Neural progenitor cell (in vitro differentiated cells): ENCODE results near the gene USP9X. TPM values are rescaled to one million over a fixed set of nuclear protein-coding genes. Genes with fewer than 3 reads are reported as not detected.
"Not testable (repeated sequence)": the region's sequence is repeated elsewhere in the genome, so short reads cannot be mapped to it uniquely, and the experiment has no call there.

Experiments used
- DNase-seq: peaks from one replicate; pipeline ENCODE4 v3.0.0-alpha.2; 2016; ENCODE audit warnings: low spot score
- H2AFZ ChIP-seq: fragments of 200-600 bp; sonication (generic); replicated peaks from 2 replicates; pipeline ENCODE4 v1.6.1; 2016; ENCODE audit warnings: antibody characterized with exemption
- H3F3A ChIP-seq: fragments of 200-600 bp; sonication (generic); 2 replicates; pipeline ENCODE4 v1.6.1; 2016; ENCODE audit warnings: antibody characterized with exemption, low read depth
- H3K27ac ChIP-seq: fragments of 200-600 bp; sonication (generic); 2 replicates; pipeline ENCODE4 v1.5.1; 2016; ENCODE audit warnings: mild to moderate bottlenecking
- H3K27me3 ChIP-seq: fragments of 200-600 bp; sonication (generic); 2 replicates; pipeline ENCODE4 v1.6.1; 2016; ENCODE audit warnings: mild to moderate bottlenecking, moderate library complexity
- H3K36me3 ChIP-seq: fragments of 200-600 bp; sonication (generic); 2 replicates; pipeline ENCODE4 v1.5.1; 2016
- H3K4me1 ChIP-seq: fragments of 200-600 bp; sonication (generic); 2 replicates; pipeline ENCODE4 v1.6.1; 2016; ENCODE audit warnings: mixed run types
- H3K4me2 ChIP-seq: fragments of 200-600 bp; sonication (generic); 2 replicates; pipeline ENCODE4 v1.6.1; 2016
- H3K4me3 ChIP-seq: fragments of 200-600 bp; sonication (generic); 2 replicates; pipeline ENCODE4 v1.5.1; 2016
- H3K79me2 ChIP-seq: fragments of 200-600 bp; sonication (generic); 2 replicates; pipeline ENCODE4 v1.6.1; 2016; ENCODE audit warnings: low read depth
- H3K9ac ChIP-seq: fragments of 200-600 bp; sonication (generic); 2 replicates; pipeline ENCODE4 v1.6.1; 2016
- H3K9me3 ChIP-seq: fragments of 200-600 bp; sonication (generic); 2 replicates; pipeline ENCODE4 v1.5.1; 2016; ENCODE audit warnings: low read depth
- H4K20me1 ChIP-seq: fragments of 200-600 bp; sonication (generic); 2 replicates; pipeline ENCODE4 v1.6.1; 2016; ENCODE audit warnings: low read depth
- H3K27ac Mint-ChIP-seq: 3 replicates; pipeline ENCODE4 v1.8.0; 2021; ENCODE audit warnings: mixed read lengths
- H3K27me3 Mint-ChIP-seq: 2 replicates; pipeline ENCODE4 v1.8.0; 2022; ENCODE audit warnings: low read depth, mild to moderate bottlenecking, inconsistent platforms, moderate library complexity, mixed read lengths; ENCODE audit not compliant: insufficient read depth
- H3K36me3 Mint-ChIP-seq: 3 replicates; pipeline ENCODE4 v1.8.0; 2021; ENCODE audit warnings: mixed read lengths
- H3K4me1 Mint-ChIP-seq: 3 replicates; pipeline ENCODE4 v1.8.0; 2021; ENCODE audit warnings: mixed read lengths
- H3K4me3 Mint-ChIP-seq: 3 replicates; pipeline ENCODE4 v1.8.0; 2021; ENCODE audit warnings: mild to moderate bottlenecking, moderate library complexity, mixed read lengths
- H3K9me3 Mint-ChIP-seq: 3 replicates; pipeline ENCODE4 v1.8.0; 2020; ENCODE audit warnings: mixed read lengths
- EZH2 ChIP-seq: fragments of 200-600 bp; sonication (generic); IDR thresholded peaks from 2 replicates; pipeline ENCODE4 v1.6.1; 2017; ENCODE audit warnings: antibody characterized with exemption, mild to moderate bottlenecking, moderate library complexity
- EZH2phosphoT487 ChIP-seq: fragments of 200-600 bp; sonication (generic); IDR thresholded peaks from 2 replicates; pipeline ENCODE4 v1.6.1; 2017; ENCODE audit warnings: antibody characterized with exemption
- total RNA-seq: library from RNA; depleted of rRNA; stranded (reverse); fragments of >200 nt; gene quantifications from 2 replicates; pipeline ENCODE4 v1.2.3, GENCODE V29; 2015; ENCODE audit warnings: low replicate concordance
- TF ChIP-seq, protein P1 (sequence below): fragments of 200-600 bp; sonication (generic); IDR thresholded peaks from 2 replicates; pipeline ENCODE4 v1.5.1; 2017; ENCODE audit warnings: antibody characterized with exemption, mild to moderate bottlenecking

Gene USP9X
- total RNA-seq, 1 donor from 2014 or later = 115 TPM

DNA sequence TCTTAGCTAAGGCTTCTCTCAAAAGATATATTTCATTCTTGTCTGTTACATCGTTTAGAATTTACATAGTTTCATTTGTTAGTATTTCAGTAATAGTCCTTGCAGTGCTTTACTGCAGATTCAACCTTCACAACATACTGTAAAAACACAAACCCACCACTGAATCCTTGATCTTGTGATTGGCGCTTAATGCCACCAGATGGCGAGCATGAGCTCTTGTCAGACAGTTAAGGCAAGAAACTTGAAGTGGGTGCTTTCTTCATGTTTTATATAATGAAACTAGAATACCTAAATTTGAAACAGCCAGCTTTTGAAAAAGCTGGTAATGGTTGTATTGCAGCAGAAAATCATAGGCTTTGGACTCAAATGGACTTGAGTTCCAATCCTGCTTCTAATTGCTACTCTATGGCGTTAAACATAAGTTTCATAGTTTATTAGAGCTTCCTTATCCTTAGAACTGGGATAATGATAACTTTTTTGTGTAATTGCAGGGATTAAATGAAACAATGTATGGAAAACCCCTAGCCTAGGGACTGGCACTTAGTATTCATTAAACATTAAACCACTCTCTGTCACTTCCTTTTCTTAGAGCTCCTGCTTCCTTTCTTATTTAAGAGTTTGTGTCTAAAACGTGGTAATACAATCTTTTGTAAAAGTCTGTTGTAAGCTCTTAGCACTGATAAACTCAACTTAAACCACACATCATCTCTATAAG, 95.1 kb downstream of the USP9X start:
- H3K9me3 ChIP-seq = no peaks in the 10 kb centered on the region
- Mint-ChIP-seq H3K9me3 (no peaks in the 10 kb centered on the region), H3K27ac (no peak overlapping the region), H3K27me3 (no peaks in the 10 kb centered on the region), H3K36me3 (peaks cover 8% of the 10 kb centered on the region), H3K4me1 (no peaks in the 10 kb centered on the region), H3K4me3 (no peak overlapping the region)
- no peak overlapping the region for H2AFZ ChIP-seq
- no peaks in the 10 kb centered on the region for H3K36me3 ChIP-seq
- peaks cover 16% of the 10 kb centered on the region for H4K20me1 ChIP-seq
- no peak overlapping the region for H3K9ac ChIP-seq
- no peak overlapping the region for H3K4me3 ChIP-seq
- peaks cover 20% of the 10 kb centered on the region for H3F3A ChIP-seq
- no peaks in the 10 kb centered on the region for H3K4me1 ChIP-seq
- H3K4me2 ChIP-seq = no peak overlapping the region
- no peak overlapping the region for H3K27ac ChIP-seq
- H3K79me2 ChIP-seq = peaks cover 19% of the 10 kb centered on the region
- no peaks in the 10 kb centered on the region for H3K27me3 ChIP-seq
- no peak for TF ChIP-seq EZH2
- TF ChIP-seq, protein P1, sequence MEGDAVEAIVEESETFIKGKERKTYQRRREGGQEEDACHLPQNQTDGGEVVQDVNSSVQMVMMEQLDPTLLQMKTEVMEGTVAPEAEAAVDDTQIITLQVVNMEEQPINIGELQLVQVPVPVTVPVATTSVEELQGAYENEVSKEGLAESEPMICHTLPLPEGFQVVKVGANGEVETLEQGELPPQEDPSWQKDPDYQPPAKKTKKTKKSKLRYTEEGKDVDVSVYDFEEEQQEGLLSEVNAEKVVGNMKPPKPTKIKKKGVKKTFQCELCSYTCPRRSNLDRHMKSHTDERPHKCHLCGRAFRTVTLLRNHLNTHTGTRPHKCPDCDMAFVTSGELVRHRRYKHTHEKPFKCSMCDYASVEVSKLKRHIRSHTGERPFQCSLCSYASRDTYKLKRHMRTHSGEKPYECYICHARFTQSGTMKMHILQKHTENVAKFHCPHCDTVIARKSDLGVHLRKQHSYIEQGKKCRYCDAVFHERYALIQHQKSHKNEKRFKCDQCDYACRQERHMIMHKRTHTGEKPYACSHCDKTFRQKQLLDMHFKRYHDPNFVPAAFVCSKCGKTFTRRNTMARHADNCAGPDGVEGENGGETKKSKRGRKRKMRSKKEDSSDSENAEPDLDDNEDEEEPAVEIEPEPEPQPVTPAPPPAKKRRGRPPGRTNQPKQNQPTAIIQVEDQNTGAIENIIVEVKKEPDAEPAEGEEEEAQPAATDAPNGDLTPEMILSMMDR = peak; percentile 81
- DNase-seq = peak; percentile 68

DNA sequence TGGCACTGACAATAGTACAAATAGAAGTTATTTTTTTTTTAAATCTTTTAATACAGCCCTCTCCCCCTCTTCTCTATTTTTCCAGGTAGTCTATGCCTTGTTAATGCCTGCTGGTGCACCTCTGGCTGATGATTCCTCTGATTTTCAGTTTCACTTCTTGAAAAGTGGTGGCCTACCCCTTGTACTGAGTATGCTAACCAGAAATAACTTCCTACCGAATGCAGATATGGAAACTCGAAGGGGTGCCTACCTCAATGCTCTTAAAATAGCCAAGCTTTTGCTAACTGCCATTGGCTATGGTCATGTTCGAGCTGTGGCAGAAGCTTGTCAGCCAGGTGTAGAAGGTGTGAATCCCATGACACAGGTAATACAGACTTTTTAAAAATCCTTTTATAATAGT, 99.1 kb downstream of the USP9X start:
- Histone ChIP-seq H3K9me3 (no peaks in the 10 kb centered on the region), H3K4me3 (no peak overlapping the region), H3K27ac (no peak overlapping the region), H3K79me2 (peaks cover 5% of the 10 kb centered on the region), H3K36me3 (no peaks in the 10 kb centered on the region), H4K20me1 (peaks cover 14% of the 10 kb centered on the region), H3K4me2 (no peak overlapping the region), H2AFZ (no peak overlapping the region), H3K27me3 (no peaks in the 10 kb centered on the region), H3F3A (peaks cover 16% of the 10 kb centered on the region), H3K4me1 (no peaks in the 10 kb centered on the region), H3K9ac (no peak overlapping the region)
- Mint-ChIP-seq H3K4me1 (no peaks in the 10 kb centered on the region), H3K27ac (no peak overlapping the region), H3K4me3 (no peak overlapping the region), H3K36me3 (peaks cover 7% of the 10 kb centered on the region), H3K27me3 (no peaks in the 10 kb centered on the region), H3K9me3 (no peaks in the 10 kb centered on the region)
- no peak for DNase-seq
- TF ChIP-seq, protein P1 = no peak
- TF ChIP-seq EZH2 (no peak), EZH2phosphoT487 (no peak)

DNA sequence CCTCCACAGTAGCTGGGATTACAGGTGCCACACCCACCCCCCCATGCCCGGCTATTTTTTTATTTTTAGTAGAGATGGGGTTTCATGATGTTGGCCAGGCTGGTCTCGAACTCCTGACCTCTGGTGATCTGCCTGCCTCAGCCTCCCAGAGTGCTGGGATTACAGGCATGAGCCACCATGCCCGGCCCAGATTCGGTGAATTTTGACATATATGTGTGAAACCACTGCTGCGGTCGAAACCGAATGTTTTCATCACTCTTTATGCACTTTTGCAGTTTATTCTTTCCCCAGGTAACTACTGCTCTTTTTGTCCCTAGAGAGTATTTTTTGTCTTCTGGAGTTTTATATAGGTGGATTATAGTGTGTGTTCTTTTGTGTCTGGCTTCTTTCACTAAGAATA, 101.7 kb downstream of the USP9X start:
- H4K20me1 ChIP-seq, H3K9me3 ChIP-seq, H3K79me2 ChIP-seq, H3K27ac ChIP-seq, H2AFZ ChIP-seq, H3K9ac ChIP-seq, H3K27ac Mint-ChIP-seq, H3K4me3 Mint-ChIP-seq, H3K9me3 Mint-ChIP-seq, H3K36me3 ChIP-seq, H3K27me3 Mint-ChIP-seq, DNase-seq, H3K4me1 Mint-ChIP-seq, H3K27me3 ChIP-seq, H3K4me2 ChIP-seq, H3F3A ChIP-seq, H3K4me3 ChIP-seq, H3K4me1 ChIP-seq: not testable (repeated sequence)
- peaks cover 12% of the 10 kb centered on the region for H3K36me3 Mint-ChIP-seq

DNA sequence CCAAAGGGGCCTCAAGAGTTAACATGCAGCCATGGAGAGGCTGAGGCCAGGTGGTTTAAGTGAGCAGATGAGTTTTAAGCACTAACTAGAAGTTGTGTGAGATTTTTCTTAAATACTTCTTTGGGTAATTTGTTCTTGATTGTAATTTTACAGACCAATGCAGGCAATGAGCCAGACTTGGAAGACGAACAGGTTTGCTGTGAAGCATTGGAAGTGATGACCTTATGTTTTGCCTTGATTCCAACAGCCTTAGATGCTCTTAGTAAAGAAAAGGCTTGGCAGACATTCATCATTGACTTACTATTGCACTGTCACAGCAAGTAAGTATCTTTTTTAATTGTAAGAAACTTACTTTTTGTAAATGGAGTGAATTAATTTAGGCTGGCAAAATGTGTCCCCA, 103.9 kb downstream of the USP9X start:
- no peaks in the 10 kb centered on the region for H3K27me3 Mint-ChIP-seq
- Histone ChIP-seq H3K27me3 (no peaks in the 10 kb centered on the region), H2AFZ (no peak overlapping the region), H3K4me2 (no peak overlapping the region), H3F3A (peaks cover 6% of the 10 kb centered on the region), H3K4me3 (no peak overlapping the region), H3K27ac (no peak overlapping the region), H3K9me3 (no peaks in the 10 kb centered on the region), H3K4me1 (no peaks in the 10 kb centered on the region), H3K9ac (no peak overlapping the region), H3K36me3 (peaks cover 8% of the 10 kb centered on the region), H4K20me1 (no peaks in the 10 kb centered on the region), H3K79me2 (no peaks in the 10 kb centered on the region)
- H3K4me1 Mint-ChIP-seq = no peaks in the 10 kb centered on the region
- H3K9me3 Mint-ChIP-seq = peaks cover 2% of the 10 kb centered on the region
- H3K4me3 Mint-ChIP-seq = no peak overlapping the region
- peaks cover 15% of the 10 kb centered on the region for H3K36me3 Mint-ChIP-seq
- DNase-seq = no peak
- no peak for TF ChIP-seq EZH2
- TF ChIP-seq, protein P1 = no peak
- no peak for TF ChIP-seq EZH2phosphoT487
- no peak overlapping the region for H3K27ac Mint-ChIP-seq
